Activated naive CD8-positive, alpha-beta T cell treated with anti-CD3 and anti-CD28 coated beads, Interleukin-2, amount 10 ng/mL, durations not matched to agents 7 days and 5 days (primary cell): ENCODE results near the gene DYNC1I1. TPM values are rescaled to one million over a fixed set of nuclear protein-coding genes. Genes with fewer than 3 reads are reported as not detected.

ENCODE experiments used
- ATAC-seq: fragments of 150-1000 bp; cut with Tn5 transposase; one replicate; pipeline ENCODE4 v1.10.0; 2021; ENCODE audit warnings: low read depth, moderate library complexity
- POLR2A ChIA-PET: fragments of 350-600 bp; sonication (Branson Sonifier 250); formaldehyde crosslinking; loops from one replicate; lab custom pipeline; 2021; ENCODE audit warnings: antibody characterized with exemption; lab: Charles Lee
- DNase-seq: peaks from one replicate; pipeline ENCODE4 v3.0.0; 2021
- H3K27ac Mint-ChIP-seq: one replicate; pipeline ENCODE4 v1.8.0; 2022; ENCODE audit warnings: mild to moderate bottlenecking, mixed read lengths
- H3K27me3 Mint-ChIP-seq: one replicate; pipeline ENCODE4 v1.8.0; 2022; ENCODE audit warnings: mild to moderate bottlenecking, moderate library complexity, mixed read lengths
- H3K36me3 Mint-ChIP-seq: one replicate; pipeline ENCODE4 v1.8.0; 2021; ENCODE audit warnings: mild to moderate bottlenecking, mixed read lengths
- H3K4me1 Mint-ChIP-seq: one replicate; pipeline ENCODE4 v1.8.0; 2021; ENCODE audit warnings: mixed read lengths
- H3K4me3 Mint-ChIP-seq: one replicate; pipeline ENCODE4 v1.8.0; 2022; ENCODE audit warnings: mild to moderate bottlenecking, moderate library complexity, mixed read lengths
- H3K9me3 Mint-ChIP-seq: one replicate; pipeline ENCODE4 v1.8.0; 2021; ENCODE audit warnings: mixed read lengths
- total RNA-seq, 2 experiments: library from RNA; stranded (reverse); gene quantifications; one replicate each; pipeline ENCODE4 v1.2.3, GENCODE V29; 2021

The DYNC1I1 gene
- not detected for total RNA-seq

GRCh38 chr7:95772298-95772770 lies at the start of gene DYNC1I1:
Gene DYNC1I1, plus strand, starts transcription at chr7:95772554. Its CDS starts 32,176 bp downstream, at chr7:95804730.
- Mint-ChIP-seq H3K4me1 (peaks cover 2% of the 10 kb centered on the region), H3K9me3 (no peaks in the 10 kb centered on the region), H3K36me3 (no peaks in the 10 kb centered on the region), H3K4me3 (peak within 1 kb of the TSS; percentile 74), H3K27ac (no peak within 1 kb of the TSS), H3K27me3 (peaks cover 23% of the 10 kb centered on the region)
- ATAC-seq, result peak; percentile 89
- POLR2A ChIA-PET, result no interaction called here
- peak; percentile 54 for DNase-seq

GRCh38 chr7:95723583-95724180 lies 48.7 kb upstream of the DYNC1I1 start:
- H3K36me3 Mint-ChIP-seq, result no peaks in the 10 kb centered on the region
- no peaks in the 10 kb centered on the region for H3K4me1 Mint-ChIP-seq
- no peak overlapping the region for H3K27ac Mint-ChIP-seq
- ATAC-seq (no peak), DNase-seq (no peak)
- H3K9me3 Mint-ChIP-seq, result no peaks in the 10 kb centered on the region
- no peaks in the 10 kb centered on the region for H3K27me3 Mint-ChIP-seq
- no peak overlapping the region for H3K4me3 Mint-ChIP-seq
- POLR2A ChIA-PET, result no interaction called here

- no peak overlapping the region for H3K27ac Mint-ChIP-seq
- POLR2A ChIA-PET, result no interaction called here
- ATAC-seq (no peak), DNase-seq (no peak)
- H3K36me3 Mint-ChIP-seq, result no peaks in the 10 kb centered on the region
- H3K27me3 Mint-ChIP-seq, result no peaks in the 10 kb centered on the region
- no peak overlapping the region for H3K4me3 Mint-ChIP-seq
- H3K4me1 Mint-ChIP-seq, result no peaks in the 10 kb centered on the region
- no peaks in the 10 kb centered on the region for H3K9me3 Mint-ChIP-seq
These were observed 47.1 kb upstream of the DYNC1I1 start for GRCh38 chr7:95725205-95725604.

- H3K36me3 Mint-ChIP-seq, result no peaks in the 10 kb centered on the region
- POLR2A ChIA-PET, result no interaction called here
- no peak overlapping the region for H3K4me3 Mint-ChIP-seq
- ATAC-seq, result no peak
- H3K9me3 Mint-ChIP-seq, result no peaks in the 10 kb centered on the region
- H3K4me1 Mint-ChIP-seq, result no peaks in the 10 kb centered on the region
- no peaks in the 10 kb centered on the region for H3K27me3 Mint-ChIP-seq
- no peak overlapping the region for H3K27ac Mint-ChIP-seq
- DNase-seq, result no peak
These were observed 41.7 kb upstream of the DYNC1I1 start for GRCh38 chr7:95730493-95731280.

GRCh38 chr7:95736635-95737034 lies 35.7 kb upstream of the DYNC1I1 start:
- no peaks in the 10 kb centered on the region for H3K4me1 Mint-ChIP-seq
- no peak overlapping the region for H3K27ac Mint-ChIP-seq
- no peak overlapping the region for H3K4me3 Mint-ChIP-seq
- DNase-seq, result no peak
- POLR2A ChIA-PET, result no interaction called here
- H3K36me3 Mint-ChIP-seq, result no peaks in the 10 kb centered on the region
- ATAC-seq, result no peak
- peaks cover 2% of the 10 kb centered on the region for H3K27me3 Mint-ChIP-seq
- H3K9me3 Mint-ChIP-seq, result no peaks in the 10 kb centered on the region

GRCh38 chr7:95737828-95738505 lies 34.4 kb upstream of the DYNC1I1 start:
- H3K27me3 Mint-ChIP-seq, result peaks cover 2% of the 10 kb centered on the region
- no peak for ATAC-seq
- H3K4me3 Mint-ChIP-seq, result no peak overlapping the region
- no peaks in the 10 kb centered on the region for H3K4me1 Mint-ChIP-seq
- H3K9me3 Mint-ChIP-seq, result no peaks in the 10 kb centered on the region
- no peak for DNase-seq
- POLR2A ChIA-PET, result no interaction called here
- H3K36me3 Mint-ChIP-seq, result no peaks in the 10 kb centered on the region
- H3K27ac Mint-ChIP-seq, result no peak overlapping the region

- POLR2A ChIA-PET, result no interaction called here
- Mint-ChIP-seq H3K27ac (no peak overlapping the region), H3K4me3 (no peak overlapping the region), H3K4me1 (no peaks in the 10 kb centered on the region), H3K9me3 (no peaks in the 10 kb centered on the region), H3K27me3 (no peaks in the 10 kb centered on the region), H3K36me3 (no peaks in the 10 kb centered on the region)
- no peak for ATAC-seq
- no peak for DNase-seq
These were observed 23.3 kb upstream of the DYNC1I1 start for GRCh38 chr7:95749044-95749443.

GRCh38 chr7:95749515-95749914 lies 22.8 kb upstream of the DYNC1I1 start:
- H3K4me1 Mint-ChIP-seq, result no peaks in the 10 kb centered on the region
- H3K27ac Mint-ChIP-seq, result no peak overlapping the region
- H3K9me3 Mint-ChIP-seq, result no peaks in the 10 kb centered on the region
- no peak overlapping the region for H3K4me3 Mint-ChIP-seq
- H3K36me3 Mint-ChIP-seq, result no peaks in the 10 kb centered on the region
- ATAC-seq (no peak), DNase-seq (no peak)
- H3K27me3 Mint-ChIP-seq, result no peaks in the 10 kb centered on the region
- POLR2A ChIA-PET, result no interaction called here

- Mint-ChIP-seq H3K27ac (no peak overlapping the region), H3K27me3 (peaks cover 2% of the 10 kb centered on the region), H3K9me3 (no peaks in the 10 kb centered on the region), H3K4me1 (no peaks in the 10 kb centered on the region), H3K4me3 (no peak overlapping the region), H3K36me3 (no peaks in the 10 kb centered on the region)
- no peak for DNase-seq
- ATAC-seq, result no peak
- POLR2A ChIA-PET, result no interaction called here
These were observed 18.9 kb upstream of the DYNC1I1 start for GRCh38 chr7:95753440-95753839.

GRCh38 chr7:95755277-95755934 lies 16.9 kb upstream of the DYNC1I1 start:
- Mint-ChIP-seq H3K27me3 (peaks cover 4% of the 10 kb centered on the region), H3K27ac (no peak overlapping the region), H3K9me3 (no peaks in the 10 kb centered on the region), H3K4me3 (no peak overlapping the region), H3K4me1 (no peaks in the 10 kb centered on the region), H3K36me3 (no peaks in the 10 kb centered on the region)
- DNase-seq (no peak), ATAC-seq (no peak)
- POLR2A ChIA-PET, result no interaction called here

GRCh38 chr7:95758187-95758586 lies 14.2 kb upstream of the DYNC1I1 start:
- Mint-ChIP-seq H3K27me3 (peaks cover 4% of the 10 kb centered on the region), H3K4me1 (no peaks in the 10 kb centered on the region), H3K4me3 (no peak overlapping the region), H3K27ac (no peak overlapping the region), H3K9me3 (no peaks in the 10 kb centered on the region), H3K36me3 (no peaks in the 10 kb centered on the region)
- ATAC-seq (no peak), DNase-seq (no peak)
- POLR2A ChIA-PET, result no interaction called here

GRCh38 chr7:95766086-95766485 lies 6.3 kb upstream of the DYNC1I1 start:
- Mint-ChIP-seq H3K4me3 (no peak overlapping the region), H3K36me3 (no peaks in the 10 kb centered on the region), H3K27me3 (peaks cover 2% of the 10 kb centered on the region), H3K4me1 (no peaks in the 10 kb centered on the region), H3K27ac (no peak overlapping the region), H3K9me3 (no peaks in the 10 kb centered on the region)
- DNase-seq, result no peak
- ATAC-seq, result no peak
- POLR2A ChIA-PET, result no interaction called here

- H3K4me1 Mint-ChIP-seq, result no peaks in the 10 kb centered on the region
- H3K36me3 Mint-ChIP-seq, result no peaks in the 10 kb centered on the region
- ATAC-seq (no peak), DNase-seq (no peak)
- peaks cover 6% of the 10 kb centered on the region for H3K27me3 Mint-ChIP-seq
- H3K27ac Mint-ChIP-seq, result no peak overlapping the region
- no peak overlapping the region for H3K4me3 Mint-ChIP-seq
- no peaks in the 10 kb centered on the region for H3K9me3 Mint-ChIP-seq
- POLR2A ChIA-PET, result no interaction called here
These were observed 5.7 kb upstream of the DYNC1I1 start for GRCh38 chr7:95766657-95767056.
